ENCODE measurements around the gene SNTA1.

The SNTA1 gene

GRCh38 chr20:33475381-33476152 is 32.0 kb upstream of the SNTA1 start:
- DNase-seq = no peak
- H3K4me3 ChIP-seq (ENCODE audit: insufficient read depth in 1 of 2, low read depth in 1 of 2, low read length in 2 of 2) = no peak overlapping the region
- peaks cover 20 to 23% of the 10 kb centered on the region in 2 experiments for H3K27me3 ChIP-seq (ENCODE audit: control insufficient read depth in 1 of 2, insufficient read depth in 1 of 2, low read length in 2 of 2)
- 75% methylated on average over 11 of the region's 14 CpGs for WGBS
- no peak overlapping the region for H2BK5ac ChIP-seq (ENCODE audit: low read depth, low read length, poor library complexity, severe bottlenecking)
- H2BK12ac ChIP-seq (ENCODE audit: low read length in 2 of 2) = no peak overlapping the region
- no peak overlapping the region for H3K27ac ChIP-seq (ENCODE audit: low read length, poor library complexity, severe bottlenecking)
- no peaks in the 10 kb centered on the region for H3K36me3 ChIP-seq (ENCODE audit: control insufficient read depth in 1 of 2, insufficient read depth in 2 of 2, low read depth in 1 of 2, low read length in 2 of 2)
- H3K9me3 ChIP-seq (ENCODE audit: control insufficient read depth, low read length) = no peaks in the 10 kb centered on the region
- no peak overlapping the region for H3K18ac ChIP-seq (ENCODE audit: low read depth in 1 of 2, low read length in 2 of 2)
- H3K79me1 ChIP-seq (replicated peaks; ENCODE audit: low read length, poor library complexity, severe bottlenecking) = no peaks in the 10 kb centered on the region
- H3K4ac ChIP-seq (ENCODE audit: low read depth in 1 of 2, low read length in 2 of 2) = no peak overlapping the region
- peak overlapping the region; percentile 30 for H4K8ac ChIP-seq (ENCODE audit: low read length)
- no peak overlapping the region for H2AFZ ChIP-seq (ENCODE audit: low read depth, low read length)
- no peak overlapping the region for H2BK15ac ChIP-seq (ENCODE audit: low read depth, poor library complexity, severe bottlenecking)
- H3K23ac ChIP-seq (ENCODE audit: low read length in 2 of 2) = no peak overlapping the region
- H2BK120ac ChIP-seq (ENCODE audit: low read depth, low read length) = no peak overlapping the region
- H3K9ac ChIP-seq (ENCODE audit: low read length) = no peak overlapping the region
- H3K4me2 ChIP-seq (ENCODE audit: low read length, poor library complexity, severe bottlenecking) = no peak overlapping the region
- no peak overlapping the region for H3K14ac ChIP-seq (ENCODE audit: low read length in 2 of 2)
- H4K91ac ChIP-seq (ENCODE audit: low read length) = no peak overlapping the region
- H3K4me1 ChIP-seq (ENCODE audit: control insufficient read depth, insufficient read depth, low read depth, low read length) = no peaks in the 10 kb centered on the region
- H2AK5ac ChIP-seq (ENCODE audit: low read length, severe bottlenecking) = no peak overlapping the region

- H3K9me3 ChIP-seq (ENCODE audit: control insufficient read depth, low read length) = no peaks in the 10 kb centered on the region
Observed at GRCh38 chr20:33474963-33475362, 31.4 kb upstream of the SNTA1 start.

GRCh38 chr20:33474097-33474873 is 30.7 kb upstream of the SNTA1 start:
- H3K9ac ChIP-seq (ENCODE audit: low read length) = no peak overlapping the region
- DNase-seq = no peak
- H3K79me1 ChIP-seq (replicated peaks; ENCODE audit: low read length, poor library complexity, severe bottlenecking) = no peaks in the 10 kb centered on the region
- H3K27me3 ChIP-seq (ENCODE audit: control insufficient read depth in 1 of 2, insufficient read depth in 1 of 2, low read length in 2 of 2) = peaks cover 23 to 28% of the 10 kb centered on the region in 2 experiments
- no peak overlapping the region for H2BK15ac ChIP-seq (ENCODE audit: low read depth, poor library complexity, severe bottlenecking)
- H3K27ac ChIP-seq (ENCODE audit: low read length, poor library complexity, severe bottlenecking) = no peak overlapping the region
- no peaks in the 10 kb centered on the region for H3K4me1 ChIP-seq (ENCODE audit: control insufficient read depth, insufficient read depth, low read depth, low read length)
- H4K91ac ChIP-seq (ENCODE audit: low read length) = no peak overlapping the region
- no peak overlapping the region for H3K18ac ChIP-seq (ENCODE audit: low read depth in 1 of 2, low read length in 2 of 2)
- H2AFZ ChIP-seq (ENCODE audit: low read depth, low read length) = no peak overlapping the region
- H3K9me3 ChIP-seq (ENCODE audit: control insufficient read depth, low read length) = no peaks in the 10 kb centered on the region
- no peak overlapping the region for H3K4me3 ChIP-seq (ENCODE audit: insufficient read depth in 1 of 2, low read depth in 1 of 2, low read length in 2 of 2)
- no peak overlapping the region for H3K4me2 ChIP-seq (ENCODE audit: low read length, poor library complexity, severe bottlenecking)
- H3K36me3 ChIP-seq (ENCODE audit: control insufficient read depth in 1 of 2, insufficient read depth in 2 of 2, low read depth in 1 of 2, low read length in 2 of 2) = no peaks in the 10 kb centered on the region
- H2BK5ac ChIP-seq (ENCODE audit: low read depth, low read length, poor library complexity, severe bottlenecking) = no peak overlapping the region
- H3K23ac ChIP-seq (ENCODE audit: low read length in 2 of 2) = no peak overlapping the region
- no peak overlapping the region for H3K4ac ChIP-seq (ENCODE audit: low read depth in 1 of 2, low read length in 2 of 2)
- H2BK120ac ChIP-seq (ENCODE audit: low read depth, low read length) = no peak overlapping the region
- no peak overlapping the region for H3K14ac ChIP-seq (ENCODE audit: low read length in 2 of 2)
- WGBS = 78% methylated on average over 7 of the region's 7 CpGs
- H2BK12ac ChIP-seq (ENCODE audit: low read length in 2 of 2) = no peak overlapping the region
- H2AK5ac ChIP-seq (ENCODE audit: low read length, severe bottlenecking) = no peak overlapping the region
- no peak overlapping the region for H4K8ac ChIP-seq (ENCODE audit: low read length)

More at GRCh38 chr20:33474963-33475362, 31.4 kb upstream of the SNTA1 start:
- H3K23ac ChIP-seq (ENCODE audit: low read length in 2 of 2) = no peak overlapping the region
- no peak overlapping the region for H3K18ac ChIP-seq (ENCODE audit: low read depth in 1 of 2, low read length in 2 of 2)
- H2AFZ ChIP-seq (ENCODE audit: low read depth, low read length) = no peak overlapping the region
- WGBS = 89% methylated on average over 11 of the region's 11 CpGs
- H3K79me1 ChIP-seq (replicated peaks; ENCODE audit: low read length, poor library complexity, severe bottlenecking) = no peaks in the 10 kb centered on the region
- DNase-seq = no peak
- H3K14ac ChIP-seq (ENCODE audit: low read length in 2 of 2) = no peak overlapping the region
- H2BK5ac ChIP-seq (ENCODE audit: low read depth, low read length, poor library complexity, severe bottlenecking) = no peak overlapping the region
- no peak overlapping the region for H3K4ac ChIP-seq (ENCODE audit: low read depth in 1 of 2, low read length in 2 of 2)
- no peaks in the 10 kb centered on the region for H3K36me3 ChIP-seq (ENCODE audit: control insufficient read depth in 1 of 2, insufficient read depth in 2 of 2, low read depth in 1 of 2, low read length in 2 of 2)
- H2AK5ac ChIP-seq (ENCODE audit: low read length, severe bottlenecking) = no peak overlapping the region
- H3K4me3 ChIP-seq (ENCODE audit: insufficient read depth in 1 of 2, low read depth in 1 of 2, low read length in 2 of 2) = no peak overlapping the region
- H3K4me1 ChIP-seq (ENCODE audit: control insufficient read depth, insufficient read depth, low read depth, low read length) = no peaks in the 10 kb centered on the region
- H4K91ac ChIP-seq (ENCODE audit: low read length) = no peak overlapping the region
- no peak overlapping the region for H3K9ac ChIP-seq (ENCODE audit: low read length)
- H4K8ac ChIP-seq (ENCODE audit: low read length) = no peak overlapping the region
- no peak overlapping the region for H2BK12ac ChIP-seq (ENCODE audit: low read length in 2 of 2)
- H2BK15ac ChIP-seq (ENCODE audit: low read depth, poor library complexity, severe bottlenecking) = no peak overlapping the region
- H3K27me3 ChIP-seq (ENCODE audit: control insufficient read depth in 1 of 2, insufficient read depth in 1 of 2, low read length in 2 of 2) = peaks cover 20 to 26% of the 10 kb centered on the region in 2 experiments
- no peak overlapping the region for H3K27ac ChIP-seq (ENCODE audit: low read length, poor library complexity, severe bottlenecking)
- no peak overlapping the region for H2BK120ac ChIP-seq (ENCODE audit: low read depth, low read length)
- H3K4me2 ChIP-seq (ENCODE audit: low read length, poor library complexity, severe bottlenecking) = no peak overlapping the region

- Histone ChIP-seq H3K9me3 (ENCODE audit: control insufficient read depth, low read length) (no peaks in the 10 kb centered on the region), H2BK5ac (ENCODE audit: low read depth, low read length, poor library complexity, severe bottlenecking) (no peak overlapping the region), H3K14ac (ENCODE audit: low read length in 2 of 2) (no peak overlapping the region), H3K4me3 (ENCODE audit: insufficient read depth in 1 of 2, low read depth in 1 of 2, low read length in 2 of 2) (no peak overlapping the region), H2AFZ (ENCODE audit: low read depth, low read length) (no peak overlapping the region), H3K18ac (ENCODE audit: low read depth in 1 of 2, low read length in 2 of 2) (no peak overlapping the region), H3K9ac (ENCODE audit: low read length) (no peak overlapping the region), H2AK5ac (ENCODE audit: low read length, severe bottlenecking) (no peak overlapping the region), H4K91ac (ENCODE audit: low read length) (no peak overlapping the region), H3K27ac (ENCODE audit: low read length, poor library complexity, severe bottlenecking) (no peak overlapping the region), H3K27me3 (ENCODE audit: control insufficient read depth in 1 of 2, insufficient read depth in 1 of 2, low read length in 2 of 2) (peaks cover 23 to 28% of the 10 kb centered on the region in 2 experiments), H3K4me2 (ENCODE audit: low read length, poor library complexity, severe bottlenecking) (no peak overlapping the region), H2BK120ac (ENCODE audit: low read depth, low read length) (no peak overlapping the region), H3K79me1 (replicated peaks; ENCODE audit: low read length, poor library complexity, severe bottlenecking) (no peaks in the 10 kb centered on the region), H2BK15ac (ENCODE audit: low read depth, poor library complexity, severe bottlenecking) (no peak overlapping the region), H4K8ac (ENCODE audit: low read length) (no peak overlapping the region), H3K23ac (ENCODE audit: low read length in 2 of 2) (no peak overlapping the region), H2BK12ac (ENCODE audit: low read length in 2 of 2) (no peak overlapping the region), H3K4me1 (ENCODE audit: control insufficient read depth, insufficient read depth, low read depth, low read length) (no peaks in the 10 kb centered on the region), H3K36me3 (ENCODE audit: control insufficient read depth in 1 of 2, insufficient read depth in 2 of 2, low read depth in 1 of 2, low read length in 2 of 2) (no peaks in the 10 kb centered on the region), H3K4ac (ENCODE audit: low read depth in 1 of 2, low read length in 2 of 2) (no peak overlapping the region)
- 81% methylated on average over 7 of the region's 7 CpGs for WGBS
- no peak for DNase-seq
Observed at GRCh38 chr20:33472868-33473435, 29.4 kb upstream of the SNTA1 start.
